ENCODE results near the gene GARIN1A. TPM values are rescaled to one million over a fixed set of nuclear protein-coding genes. Genes with fewer than 3 reads are reported as not detected.
A peak's percentile ranks its signal among the peaks of the same experiment; 100 is the strongest.

The GARIN1A gene
- total and polyA plus RNA-seq, 2 of the 8 experiments (the other 6 are each of a cell fraction or from before 2014, with no cell fraction given) = 0.34 TPM; not detected in 1

DNA sequence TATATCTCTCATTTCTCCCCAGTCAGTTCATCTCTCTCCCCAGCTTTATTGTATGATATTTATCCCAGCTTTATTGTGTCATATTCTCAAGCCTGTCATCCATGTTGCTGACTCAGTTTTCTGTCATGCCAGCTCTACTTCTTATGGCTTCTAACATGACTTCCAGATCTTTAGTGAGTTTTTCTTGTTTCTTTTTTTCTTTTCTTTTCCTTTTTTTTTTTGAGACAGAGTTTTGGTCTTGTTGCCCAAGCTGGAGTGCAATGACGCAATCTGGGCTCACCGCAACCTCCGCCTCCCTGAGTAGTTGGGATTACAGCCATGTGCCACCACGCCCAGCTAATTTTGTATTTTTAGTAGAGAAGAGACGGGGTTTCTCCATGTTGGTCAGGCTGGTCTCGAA, 38.4 kb downstream of the GARIN1A start:
- ChIA-PET CTCF (ENCODE audit: partially characterized antibody) (interaction anchor here (0.6 to 3.1 kb wide), 4 partner anchors 8 to 577 kb away, joined by 3 to 9 read pairs (median 3); no protein-coding TSS in a partner anchor), POLR2A (ENCODE audit: partially characterized antibody) (interaction anchor here (0.8 to 1.1 kb wide), 2 partner anchors 9 to 13 kb away, joined by 3 read pairs; no protein-coding TSS in a partner anchor)
- H3K4ac ChIP-seq (replicated peaks; ENCODE audit: insufficient read length, low read depth, low read length) = no peak overlapping the region
- no peak overlapping the region for H2AFZ ChIP-seq (ENCODE audit: low read length)
- H3K4me2 ChIP-seq (ENCODE audit: insufficient read depth in 1 of 2, low read depth in 2 of 2, low read length in 2 of 2) = no peak overlapping the region
- no peak overlapping the region for H3K14ac ChIP-seq (ENCODE audit: insufficient read length)
- H2AK5ac ChIP-seq (ENCODE audit: low read depth, low read length) = no peak overlapping the region
- no peak overlapping the region for H3K23ac ChIP-seq (ENCODE audit: insufficient read length)
- H3K79me2 ChIP-seq (ENCODE audit: control insufficient read depth in 1 of 2, insufficient read depth in 2 of 2, low read length in 2 of 2) = no peaks in the 10 kb centered on the region
- H4K20me1 ChIP-seq (replicated peaks in 1 of 2; ENCODE audit: control insufficient read depth in 1 of 2, insufficient read depth in 2 of 2, low read length in 2 of 2) = no peaks in the 10 kb centered on the region
- H3K79me1 ChIP-seq (ENCODE audit: low read depth, low read length) = no peaks in the 10 kb centered on the region
- H3K23me2 ChIP-seq (ENCODE audit: low read depth, low read length) = peaks cover 2% of the 10 kb centered on the region; the same call in 1 of the 2 replicates
- no peak overlapping the region for H4K8ac ChIP-seq (ENCODE audit: extremely low read depth, insufficient read depth, low read length)
- H4K5ac ChIP-seq (ENCODE audit: insufficient read length, low read depth, low read length) = no peak overlapping the region
- H3K56ac ChIP-seq (replicated peaks; ENCODE audit: insufficient read length, low read depth, low read length) = no peak overlapping the region
- H3K18ac ChIP-seq (ENCODE audit: extremely low read depth, low read length) = no peak overlapping the region
- H3K27me3 ChIP-seq (replicated peaks in 1 of 4; ENCODE audit: control insufficient read depth in 3 of 4, extremely low read depth in 1 of 4, insufficient read depth in 3 of 4, low read length in 3 of 4) = no peaks in the 10 kb centered on the region
- FAIRE-seq = no peak
- H3K9me3 ChIP-seq (ENCODE audit: insufficient read depth in 2 of 2, low read depth in 1 of 2, low read length in 1 of 2) = no peaks in the 10 kb centered on the region
- H2BK12ac ChIP-seq (ENCODE audit: low read depth, low read length) = no peak overlapping the region
- no peak overlapping the region for H3K27ac ChIP-seq (ENCODE audit: low read depth, low read length)
- H3K36me3 ChIP-seq (ENCODE audit: control insufficient read depth in 2 of 4, insufficient read depth in 4 of 4, low read length in 3 of 4) = peaks cover 0 to 3% (median 0%) of the 10 kb centered on the region in 4 experiments; a peak in 1 of 8 replicates
- H2BK15ac ChIP-seq (ENCODE audit: low read length) = no peak overlapping the region
- H2BK120ac ChIP-seq (replicated peaks; ENCODE audit: low read depth, low read length) = no peak overlapping the region
- H4K91ac ChIP-seq (replicated peaks; ENCODE audit: insufficient read length, low read length) = no peak overlapping the region
- TF ChIP-seq POLR2A (IDR thresholded peaks at IDR 0.05; ENCODE audit: control extremely low read depth in 1 of 2, low read depth in 2 of 2, low read length in 2 of 2) (no peak), CEBPB (IDR thresholded peaks at IDR 0.05; ENCODE audit: low read depth, low read length) (0 out of 2 replicates have a peak, but pooled peaks have one; percentile 26)
- no peak overlapping the region for H2BK5ac ChIP-seq (ENCODE audit: low read depth, low read length)
- DNase-seq (ENCODE audit: low read depth in 1 of 2, low spot score in 2 of 2) = no peak
- H3K9ac ChIP-seq (replicated peaks in 1 of 4; ENCODE audit: extremely low read depth in 1 of 4, low read depth in 3 of 4, low read length in 3 of 4) = no peak overlapping the region
- peaks cover 0 to 5% (median 2%) of the 10 kb centered on the region in 4 experiments; a peak in 2 of 7 replicates for H3K4me1 ChIP-seq (replicated peaks in 1 of 4; ENCODE audit: control insufficient read depth in 3 of 4, insufficient read depth in 4 of 4, low read length in 3 of 4)
- no peak overlapping the region for H3K4me3 ChIP-seq (ENCODE audit: extremely low read depth in 1 of 4, insufficient read depth in 2 of 4, low read depth in 3 of 4, low read length in 4 of 4)
- H2BK20ac ChIP-seq (ENCODE audit: low read length) = no peak overlapping the region
- 100% methylated on average over 2 of the region's 6 CpGs; no CpG with 5 or more reads in 1 of the 2 experiments for WGBS, 2 experiments (ENCODE audit: extremely low coverage in 1 of 2, insufficient coverage in 1 of 2, insufficient read length in 1 of 2, insufficient replicate concordance in 2 of 2, low coverage in 1 of 2, low lambda C conversion rate in 2 of 2, missing lambda C conversion rate in 1 of 2)

Data from H1 (cell line).